Measurements from ENCODE around the gene SLC9A9. TPM values are rescaled to one million over a fixed set of nuclear protein-coding genes. Genes with fewer than 3 reads are reported as not detected.

Gene SLC9A9
- total RNA-seq, 2 donors from 2014 or later: 29.6 to 60.1 TPM

DNA sequence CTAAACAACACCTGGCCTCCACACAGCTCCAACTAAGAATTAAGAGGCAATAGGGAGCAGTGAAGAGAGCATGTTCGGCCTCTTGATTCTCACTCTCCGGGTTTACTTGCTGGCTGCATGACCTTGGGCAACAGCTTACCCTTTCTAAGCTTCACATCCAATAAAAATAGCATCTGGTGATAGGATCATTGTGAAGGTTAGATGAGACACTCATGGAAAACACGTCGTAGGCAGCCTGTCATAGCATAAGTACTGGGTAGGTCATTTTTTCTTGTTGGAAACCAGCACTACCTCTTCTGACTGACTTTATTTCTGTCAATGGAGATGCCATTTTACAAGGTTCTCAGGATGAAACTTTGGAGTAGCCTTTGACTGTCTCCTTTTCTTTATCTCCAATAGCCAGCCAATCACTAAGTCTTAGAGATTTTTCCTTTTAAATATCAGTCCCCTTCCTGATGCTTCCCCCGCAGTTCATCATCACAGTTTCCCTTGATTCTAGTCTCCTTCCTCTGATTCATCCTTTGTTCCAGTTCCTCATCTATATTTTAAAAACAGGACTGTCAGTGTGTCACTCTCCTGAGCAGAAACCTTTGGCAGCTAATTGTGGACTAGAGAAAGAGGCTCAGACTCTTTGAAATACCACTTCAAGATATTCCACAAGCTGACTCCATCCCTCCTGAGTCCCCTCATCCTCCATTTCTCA, 271.5 kb downstream of the SLC9A9 start:
- Histone ChIP-seq H3K27ac (no peak overlapping the region), H3K4me3 (no peak overlapping the region), H3K36me3 (no peaks in the 10 kb centered on the region), H3K4me1 (ENCODE audit: control insufficient read depth in 1 of 2, low read depth in 2 of 2) (no peaks in the 10 kb centered on the region), H3K9me3 (no peaks in the 10 kb centered on the region), H3K27me3 (replicated peaks; ENCODE audit: insufficient read depth) (no peaks in the 10 kb centered on the region)
- DNase-seq (ENCODE audit: low spot score) (no peak), ATAC-seq (ENCODE audit: insufficient number of reproducible peaks, low FRiP score, low read depth) (no peak)
- TF ChIP-seq, protein P1, sequence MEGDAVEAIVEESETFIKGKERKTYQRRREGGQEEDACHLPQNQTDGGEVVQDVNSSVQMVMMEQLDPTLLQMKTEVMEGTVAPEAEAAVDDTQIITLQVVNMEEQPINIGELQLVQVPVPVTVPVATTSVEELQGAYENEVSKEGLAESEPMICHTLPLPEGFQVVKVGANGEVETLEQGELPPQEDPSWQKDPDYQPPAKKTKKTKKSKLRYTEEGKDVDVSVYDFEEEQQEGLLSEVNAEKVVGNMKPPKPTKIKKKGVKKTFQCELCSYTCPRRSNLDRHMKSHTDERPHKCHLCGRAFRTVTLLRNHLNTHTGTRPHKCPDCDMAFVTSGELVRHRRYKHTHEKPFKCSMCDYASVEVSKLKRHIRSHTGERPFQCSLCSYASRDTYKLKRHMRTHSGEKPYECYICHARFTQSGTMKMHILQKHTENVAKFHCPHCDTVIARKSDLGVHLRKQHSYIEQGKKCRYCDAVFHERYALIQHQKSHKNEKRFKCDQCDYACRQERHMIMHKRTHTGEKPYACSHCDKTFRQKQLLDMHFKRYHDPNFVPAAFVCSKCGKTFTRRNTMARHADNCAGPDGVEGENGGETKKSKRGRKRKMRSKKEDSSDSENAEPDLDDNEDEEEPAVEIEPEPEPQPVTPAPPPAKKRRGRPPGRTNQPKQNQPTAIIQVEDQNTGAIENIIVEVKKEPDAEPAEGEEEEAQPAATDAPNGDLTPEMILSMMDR (IDR thresholded peaks at IDR 0.05): no peak

GRCh38 chr3:143574933-143575332, 273.3 kb downstream of the SLC9A9 start:
- Histone ChIP-seq H3K27me3 (replicated peaks; ENCODE audit: insufficient read depth) (no peaks in the 10 kb centered on the region), H3K4me1 (ENCODE audit: control insufficient read depth in 1 of 2, low read depth in 2 of 2) (no peaks in the 10 kb centered on the region), H3K9me3 (no peaks in the 10 kb centered on the region), H3K27ac (no peak overlapping the region), H3K4me3 (no peak overlapping the region), H3K36me3 (no peaks in the 10 kb centered on the region)
- DNase-seq (ENCODE audit: low spot score) (no peak), ATAC-seq (ENCODE audit: insufficient number of reproducible peaks, low FRiP score, low read depth) (no peak)
- TF ChIP-seq, protein P1 (IDR thresholded peaks at IDR 0.05): no peak

- Histone ChIP-seq H3K27me3 (replicated peaks; ENCODE audit: insufficient read depth) (no peaks in the 10 kb centered on the region), H3K4me3 (no peak overlapping the region), H3K9me3 (no peaks in the 10 kb centered on the region), H3K27ac (no peak overlapping the region), H3K4me1 (ENCODE audit: control insufficient read depth in 1 of 2, low read depth in 2 of 2) (no peaks in the 10 kb centered on the region), H3K36me3 (no peaks in the 10 kb centered on the region)
- ATAC-seq (ENCODE audit: insufficient number of reproducible peaks, low FRiP score, low read depth): no peak
- TF ChIP-seq, protein P1 (IDR thresholded peaks at IDR 0.05): no peak
- no peak for DNase-seq (ENCODE audit: low spot score)
Observed at GRCh38 chr3:143573610-143574303, 274.5 kb downstream of the SLC9A9 start.

- H3K4me3 ChIP-seq: no peak overlapping the region
- H3K4me1 ChIP-seq (ENCODE audit: control insufficient read depth in 1 of 2, low read depth in 2 of 2): no peaks in the 10 kb centered on the region
- no peaks in the 10 kb centered on the region for H3K27me3 ChIP-seq (replicated peaks; ENCODE audit: insufficient read depth)
- DNase-seq (ENCODE audit: low spot score) (no peak), ATAC-seq (ENCODE audit: insufficient number of reproducible peaks, low FRiP score, low read depth) (no peak)
- H3K36me3 ChIP-seq: no peaks in the 10 kb centered on the region
- TF ChIP-seq, protein P1 (IDR thresholded peaks at IDR 0.05): no peak
- H3K9me3 ChIP-seq: no peaks in the 10 kb centered on the region
- no peak overlapping the region for H3K27ac ChIP-seq
Observed at GRCh38 chr3:143571548-143571947, 276.7 kb downstream of the SLC9A9 start.

- H3K4me1 ChIP-seq (ENCODE audit: control insufficient read depth in 1 of 2, low read depth in 2 of 2): no peaks in the 10 kb centered on the region
- DNase-seq (ENCODE audit: low spot score): no peak
- H3K9me3 ChIP-seq: no peaks in the 10 kb centered on the region
- H3K27me3 ChIP-seq (replicated peaks; ENCODE audit: insufficient read depth): no peaks in the 10 kb centered on the region
- H3K36me3 ChIP-seq: no peaks in the 10 kb centered on the region
- H3K27ac ChIP-seq: no peak overlapping the region
- no peak for ATAC-seq (ENCODE audit: insufficient number of reproducible peaks, low FRiP score, low read depth)
- TF ChIP-seq, protein P1 (IDR thresholded peaks at IDR 0.05): no peak
- no peak overlapping the region for H3K4me3 ChIP-seq
Observed at GRCh38 chr3:143567823-143568222, 280.4 kb downstream of the SLC9A9 start.
